ENCODE data around the gene SLC1A7. TPM values are rescaled to one million over a fixed set of nuclear protein-coding genes. Genes with fewer than 3 reads are reported as not detected.

SLC1A7 gene
- total and polyA plus RNA-seq, 2 of the 13 experiments (the other 11 are each of a cell fraction or from before 2014, with no cell fraction given) = 0.04 to 2.0 TPM

GRCh38 chr1:53114581-53115400, 27.6 kb downstream of the SLC1A7 start (continued):
- TF ChIP-seq IRF9 (CRISPR knock-in tag; IDR thresholded peaks at IDR 0.05; ENCODE audit: borderline replicate concordance) (no peak), ZSCAN21 (CRISPR knock-in tag; IDR thresholded peaks at IDR 0.05; ENCODE audit: borderline replicate concordance) (0 out of 2 replicates have a peak, but pooled peaks have one; percentile 12)

- Histone ChIP-seq H3K9ac (ENCODE audit: insufficient read depth, low read depth, low read length) (no peak overlapping the region), H3K79me2 (ENCODE audit: insufficient read depth, low read length) (no peaks in the 10 kb centered on the region), H3K4me3 (replicated peaks in 1 of 3; ENCODE audit: insufficient read depth in 1 of 3, low read depth in 2 of 3, low read length in 3 of 3) (no peak overlapping the region), H3K4me2 (ENCODE audit: low read depth, low read length) (no peak overlapping the region), H2AFZ (ENCODE audit: low read length) (no peak overlapping the region), H3K27me3 (ENCODE audit: control insufficient read depth in 1 of 2, insufficient read depth in 2 of 2, low read length in 2 of 2) (peaks cover 10 to 73% of the 10 kb centered on the region in 2 experiments), H3K36me3 (replicated peaks in 1 of 2; ENCODE audit: control insufficient read depth in 1 of 2, insufficient read depth in 2 of 2, low read length in 2 of 2) (no peaks in the 10 kb centered on the region), H3K4me1 (ENCODE audit: insufficient read depth, low read length) (peaks cover 88% of the 10 kb centered on the region), H3K9me3 (ENCODE audit: low read length) (no peaks in the 10 kb centered on the region; the same call in 1 of the 2 replicates), H4K20me1 (ENCODE audit: insufficient read depth, low read length) (no peaks in the 10 kb centered on the region), H3K27ac (ENCODE audit: extremely low read length, insufficient read depth, low read length) (no peak overlapping the region)
- intact Hi-C loops (cut with micrococcal nuclease; ENCODE audit: unreplicated experiment) (no loop called here), in situ Hi-C loops (cut with HindIII; ENCODE audit: extremely low pct_ligation_motif_present, low pct_unique_long_range_greater_than_20kb) (no loop called here)
- ChIA-PET POLR2A (no interaction called here), CTCF (ENCODE audit: low intra/inter-chr PET ratio, low total read pairs) (no interaction called here)
- 64% methylated on average over 6 of the region's 6 CpGs for WGBS (ENCODE audit: low lambda C conversion rate)
- DNase-seq (ENCODE audit: low spot score) = no peak
- no peak for ATAC-seq
- no peak for FAIRE-seq
- BruUV-seq (replicated peaks) = no TSS peak
- no peak for TF ChIP-seq XBP1 (CRISPR knock-in tag; IDR thresholded peaks at IDR 0.05)
- peak; percentile 56; the same call in 1 of the 2 replicates for TF ChIP-seq HNRNPL (IDR thresholded peaks at IDR 0.05; ENCODE audit: low read depth, low read length)
These were observed 28.3 kb downstream of the SLC1A7 start for GRCh38 chr1:53114090-53114489.

Measured in HepG2 (cell line).